HG03280 (cell line): ENCODE data around the gene SHISA5.

Source experiments
- ATAC-seq: cut with Tn5 transposase; IDR thresholded peaks from one replicate; pipeline ENCODE4 v1.9.1; 2021; ENCODE audit warnings: mild to moderate bottlenecking, moderate library complexity; ENCODE audit not compliant: unreplicated experiment

Gene SHISA5

DNA sequence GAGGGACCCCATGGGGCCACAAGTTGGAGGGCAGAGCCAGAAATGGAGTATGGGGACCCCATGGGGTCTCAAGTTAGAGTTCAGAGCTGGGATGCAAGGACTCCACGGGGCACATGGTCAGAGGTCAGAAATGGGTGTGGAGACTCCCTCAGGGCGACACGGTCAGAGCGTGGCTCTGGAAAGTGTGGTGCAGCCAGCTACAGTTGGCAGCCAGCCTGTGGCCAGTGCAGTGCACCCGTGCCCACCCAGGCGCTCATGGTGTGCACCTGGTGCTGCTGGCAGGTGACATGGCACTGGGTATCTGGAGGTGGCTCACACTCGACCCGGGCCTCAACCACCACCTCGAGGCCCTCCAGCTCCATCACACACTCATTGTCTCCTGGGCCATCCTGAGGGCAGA lies 85.3 kb downstream of the SHISA5 start:
- ATAC-seq = no peak

DNA sequence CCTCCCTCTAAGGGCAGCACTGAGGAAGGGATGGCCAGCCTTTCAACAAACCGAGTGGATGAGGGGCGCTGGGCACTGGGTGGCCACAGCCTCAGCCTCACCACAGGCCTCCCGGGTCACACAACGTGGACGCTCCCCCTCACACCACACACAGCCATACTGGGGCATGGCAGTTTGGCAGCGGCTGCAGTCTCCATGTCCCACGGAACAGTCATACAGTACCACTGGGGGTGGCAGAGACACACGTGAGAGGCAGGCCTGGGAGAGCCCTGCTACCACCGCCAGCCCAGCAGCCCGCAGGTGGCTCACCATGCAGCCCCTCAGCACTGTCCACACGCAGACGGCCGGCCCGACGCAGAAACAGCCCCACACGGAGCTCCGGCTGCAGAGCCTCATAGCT lies 85.8 kb downstream of the SHISA5 start:
- no peak for ATAC-seq
